ENCODE measurements around the gene SLAIN1. TPM values are rescaled to one million over a fixed set of nuclear protein-coding genes. Genes with fewer than 3 reads are reported as not detected.

The SLAIN1 gene
- total RNA-seq, 4 donors from 2014 or later: 4.8 to 10.4 (median 6.0) TPM

DNA sequence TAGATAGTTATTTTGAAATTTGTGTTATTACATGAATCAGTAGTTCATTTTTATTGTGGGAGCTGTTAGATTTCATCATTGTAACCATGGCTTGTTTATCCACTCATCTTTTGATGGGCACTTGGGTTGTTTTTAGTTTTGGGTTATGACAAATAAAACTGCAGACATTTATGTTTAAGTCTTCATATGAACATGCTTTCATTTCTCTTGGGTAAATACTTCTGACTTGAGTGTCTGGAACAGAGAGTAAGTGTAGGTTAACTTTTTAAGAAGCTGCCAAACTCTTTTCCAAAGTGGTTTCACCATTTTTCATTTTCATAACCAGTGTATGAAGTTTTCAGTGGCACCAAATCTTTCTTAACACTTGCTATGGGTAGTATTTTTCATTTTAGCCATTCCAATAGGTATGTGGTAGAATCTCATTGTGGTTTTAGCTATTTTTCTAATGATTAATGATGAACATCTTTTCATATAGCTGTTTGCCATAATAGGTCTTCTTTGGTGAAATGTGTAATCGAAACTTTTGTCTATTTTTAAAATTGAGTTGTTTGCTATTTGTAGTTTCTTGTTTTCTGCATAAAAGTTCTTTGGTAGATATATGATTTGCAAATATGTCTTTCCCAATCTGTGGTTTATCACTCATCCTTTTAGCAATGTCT is 17.9 kb downstream of the SLAIN1 start:
- 86% methylated on average over 1 of the region's 1 CpG for WGBS

GRCh38 chr13:77716692-77717091 is 19.2 kb downstream of the SLAIN1 start:
- Histone ChIP-seq H3K27me3 (no peaks in the 10 kb centered on the region), H3K4me3 (no peak overlapping the region), H3K4me1 (no peaks in the 10 kb centered on the region), H3K36me3 (no peaks in the 10 kb centered on the region), H3K9me3 (no peaks in the 10 kb centered on the region), H3K27ac (no peak overlapping the region)
- no peak for DNase-seq (ENCODE audit: low spot score in 2 of 2)
- 78% methylated on average over 2 of the region's 2 CpGs for WGBS
- TF ChIP-seq POLR2A (IDR thresholded peaks at IDR 0.05) (no peak), CTCF (IDR thresholded peaks at IDR 0.05) (no peak), EP300 (IDR thresholded peaks at IDR 0.05) (no peak), POLR2AphosphoS5 (IDR thresholded peaks at IDR 0.05) (no peak)

More for the DNA sequence above, 17.9 kb downstream of the SLAIN1 start:
- Histone ChIP-seq H3K4me3 (no peak overlapping the region), H3K9me3 (no peaks in the 10 kb centered on the region), H3K27ac (no peak overlapping the region), H3K4me1 (no peaks in the 10 kb centered on the region), H3K27me3 (no peaks in the 10 kb centered on the region), H3K36me3 (no peaks in the 10 kb centered on the region)
- no peak for TF ChIP-seq POLR2A (IDR thresholded peaks at IDR 0.05)
- DNase-seq (ENCODE audit: low spot score in 2 of 2): no peak

DNA sequence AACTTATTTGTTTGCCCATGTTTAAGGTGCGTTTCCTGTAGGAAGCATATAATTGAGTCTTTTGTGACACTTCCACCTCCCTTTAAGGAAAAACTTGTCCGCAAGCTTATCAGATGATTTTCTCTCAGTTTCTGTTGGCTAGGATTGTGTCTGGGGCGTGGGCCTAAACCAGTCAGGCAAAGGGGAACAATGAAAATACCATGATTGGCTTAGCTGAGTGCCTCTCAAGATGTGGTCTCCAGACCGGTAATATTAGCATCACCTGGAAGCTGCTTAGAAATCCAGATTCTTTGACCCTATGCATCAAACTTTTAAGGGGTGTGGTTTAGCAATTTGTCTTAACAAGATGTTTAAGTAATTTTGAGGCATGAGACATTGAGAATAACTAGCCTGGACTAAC is 20.0 kb downstream of the SLAIN1 start:
- DNase-seq (ENCODE audit: low spot score in 2 of 2): no peak
- no peaks in the 10 kb centered on the region for H3K36me3 ChIP-seq
- H3K4me3 ChIP-seq: no peak overlapping the region
- H3K27ac ChIP-seq: no peak overlapping the region
- H3K9me3 ChIP-seq: no peaks in the 10 kb centered on the region
- H3K27me3 ChIP-seq: no peaks in the 10 kb centered on the region
- 91% methylated on average over 4 of the region's 4 CpGs for WGBS
- no peaks in the 10 kb centered on the region for H3K4me1 ChIP-seq
- TF ChIP-seq EP300 (IDR thresholded peaks at IDR 0.05) (no peak), CTCF (IDR thresholded peaks at IDR 0.05) (no peak), POLR2AphosphoS5 (IDR thresholded peaks at IDR 0.05) (no peak), POLR2A (IDR thresholded peaks at IDR 0.05) (no peak)

DNA sequence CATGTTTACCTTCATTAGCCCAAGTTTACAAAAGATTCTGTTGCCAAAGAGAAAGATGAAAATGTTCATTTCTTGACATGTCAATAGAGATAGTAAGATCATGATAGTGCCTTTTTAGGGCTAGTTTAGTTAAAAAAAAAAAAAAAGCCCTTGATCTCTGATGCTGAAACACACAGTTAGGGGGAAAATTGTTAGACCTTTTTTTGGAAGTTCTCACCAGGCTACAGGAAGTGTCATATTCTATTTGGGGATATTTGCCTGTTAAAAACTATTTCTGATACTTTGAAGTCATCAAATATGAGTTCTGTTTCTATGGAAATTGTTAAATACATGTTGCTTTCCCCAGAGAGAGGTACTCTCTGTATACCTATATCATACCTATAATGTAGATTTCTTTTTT is 21.6 kb downstream of the SLAIN1 start:
- H3K9me3 ChIP-seq: no peaks in the 10 kb centered on the region
- no peak overlapping the region for H3K27ac ChIP-seq
- H3K36me3 ChIP-seq: no peaks in the 10 kb centered on the region
- no peaks in the 10 kb centered on the region for H3K4me1 ChIP-seq
- H3K27me3 ChIP-seq: no peaks in the 10 kb centered on the region
- DNase-seq (ENCODE audit: low spot score in 2 of 2): no peak
- H3K4me3 ChIP-seq: no peak overlapping the region
- TF ChIP-seq EP300 (IDR thresholded peaks at IDR 0.05): no peak
- TF ChIP-seq POLR2AphosphoS5 (IDR thresholded peaks at IDR 0.05): no peak
- no peak for TF ChIP-seq CTCF (IDR thresholded peaks at IDR 0.05)
- TF ChIP-seq POLR2A (IDR thresholded peaks at IDR 0.05): no peak

DNA sequence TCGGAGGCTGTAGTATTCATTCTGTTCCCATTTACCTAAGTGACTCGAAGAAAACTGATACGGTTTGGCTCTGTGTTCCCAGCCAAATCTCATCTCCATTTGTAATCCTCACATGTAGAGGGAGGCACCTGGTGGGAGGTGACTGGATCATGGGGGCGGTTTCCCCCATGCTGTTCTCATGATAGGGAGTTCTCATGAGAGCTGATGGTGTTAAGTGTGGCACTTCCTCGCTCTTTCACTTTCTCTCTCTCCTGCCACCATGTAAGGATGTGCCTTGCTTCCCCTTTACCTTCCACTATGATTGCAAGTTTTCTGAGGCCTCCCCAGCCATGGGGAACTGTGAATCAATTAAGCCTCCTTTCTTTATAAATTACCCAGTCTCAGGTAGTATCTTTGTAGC is 23.5 kb downstream of the SLAIN1 start:
- no peak for TF ChIP-seq EP300 (IDR thresholded peaks at IDR 0.05)
- no peak for TF ChIP-seq CTCF (IDR thresholded peaks at IDR 0.05)
- TF ChIP-seq POLR2A (IDR thresholded peaks at IDR 0.05): no peak
- TF ChIP-seq POLR2AphosphoS5 (IDR thresholded peaks at IDR 0.05): no peak
- no peak overlapping the region for H3K27ac ChIP-seq
- no peak overlapping the region for H3K4me3 ChIP-seq
- DNase-seq (ENCODE audit: low spot score in 2 of 2): no peak
- 94% methylated on average over 5 of the region's 5 CpGs for WGBS
- no peaks in the 10 kb centered on the region for H3K27me3 ChIP-seq
- no peaks in the 10 kb centered on the region for H3K9me3 ChIP-seq
- no peaks in the 10 kb centered on the region for H3K4me1 ChIP-seq
- no peaks in the 10 kb centered on the region for H3K36me3 ChIP-seq

DNA sequence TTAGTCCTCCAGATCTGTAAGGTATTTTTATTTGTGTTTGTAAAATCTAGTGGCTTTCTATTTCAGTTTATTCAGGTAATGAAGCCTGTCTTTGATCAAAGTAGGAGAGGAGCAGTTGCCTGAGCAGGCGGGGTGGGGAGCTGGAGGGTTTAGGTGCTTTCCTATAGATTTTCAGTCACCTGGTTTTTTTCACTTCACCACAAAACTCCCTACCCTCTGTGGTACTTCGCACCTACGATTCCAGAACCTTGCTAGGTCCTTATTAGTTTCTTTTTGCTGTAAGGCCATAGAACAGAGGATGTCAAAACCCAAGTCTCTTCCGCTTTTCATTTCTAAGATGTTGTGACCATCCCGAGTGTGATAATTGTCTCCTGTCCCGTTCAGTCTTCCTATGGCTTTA is 26.6 kb downstream of the SLAIN1 start:
- H3K9me3 ChIP-seq: no peaks in the 10 kb centered on the region
- TF ChIP-seq EP300 (IDR thresholded peaks at IDR 0.05) (no peak), POLR2AphosphoS5 (IDR thresholded peaks at IDR 0.05) (no peak), CTCF (IDR thresholded peaks at IDR 0.05) (no peak)
- H3K27me3 ChIP-seq: no peaks in the 10 kb centered on the region
- H3K4me1 ChIP-seq: no peaks in the 10 kb centered on the region
- H3K4me3 ChIP-seq: no peak overlapping the region
- H3K36me3 ChIP-seq: no peaks in the 10 kb centered on the region
- 93% methylated on average over 6 of the region's 6 CpGs for WGBS
- no peak overlapping the region for H3K27ac ChIP-seq
- no peak for DNase-seq (ENCODE audit: low spot score in 2 of 2)

All from suprapubic skin (tissue), 4 donors.